PC-9 (cell line): Measurements from ENCODE around the gene PRKCI. TPM values are rescaled to one million over a fixed set of nuclear protein-coding genes. Genes with fewer than 3 reads are reported as not detected.

Experiments used
- BruUV-seq: library from RNA; stranded (reverse); fragments of 400-500 nt; replicated peaks from 2 replicates; lab custom pipeline; 2021; lab: Mats Ljungman, UMichigan
- CTCF ChIA-PET: fragments of 300-600 bp; sonication (Branson Sonifier 250); formaldehyde crosslinking; loops from one replicate; lab custom pipeline; 2022; ENCODE audit warnings: antibody characterized with exemption; lab: Charles Lee
- POLR2A ChIA-PET: fragments of 300-600 bp; sonication (Branson Sonifier 250); formaldehyde crosslinking; loops from one replicate; lab custom pipeline; 2022; ENCODE audit warnings: antibody characterized with exemption; ENCODE audit not compliant: unreplicated experiment; lab: Charles Lee
- DNase-seq, 2 experiments: peaks; one replicate each; pipeline versions ENCODE4 v3.0.0 to v3.0.0-alpha.2; 2015 to 2022; ENCODE audit warnings: mixed read lengths in 1 of 2
- H2AFZ ChIP-seq: fragments of 200-600 bp; sonication (generic); 2 replicates; pipeline ENCODE4 v1.8.1; 2017; ENCODE audit warnings: antibody characterized with exemption
- H3F3A ChIP-seq: fragments of 200-600 bp; sonication (generic); 2 replicates; pipeline ENCODE4 v1.8.1; 2017; ENCODE audit warnings: antibody characterized with exemption, mild to moderate bottlenecking, low read depth; ENCODE audit not compliant: insufficient read depth
- H3K27ac ChIP-seq: fragments of 200-600 bp; sonication (generic); 2 replicates; pipeline ENCODE4 v1.6.1; 2016; ENCODE audit warnings: mixed run types
- H3K27me3 ChIP-seq: fragments of 200-600 bp; sonication (generic); 2 replicates; pipeline ENCODE4 v1.6.1; 2016; ENCODE audit warnings: low read depth, mixed run types; ENCODE audit not compliant: insufficient read depth
- H3K36me3 ChIP-seq: fragments of 200-600 bp; sonication (generic); 2 replicates; pipeline ENCODE4 v1.6.1; 2016; ENCODE audit warnings: low read depth, mixed run types
- H3K4me1 ChIP-seq: fragments of 200-600 bp; sonication (generic); replicated peaks from 2 replicates; pipeline ENCODE4 v1.6.1; 2016; ENCODE audit warnings: mixed run types; ENCODE audit not compliant: insufficient read depth
- H3K4me2 ChIP-seq: fragments of 200-600 bp; sonication (generic); 2 replicates; pipeline ENCODE4 v1.6.1; 2017; ENCODE audit warnings: mixed run types
- H3K4me3 ChIP-seq: fragments of 200-600 bp; sonication (generic); 2 replicates; pipeline ENCODE4 v1.6.1; 2016; ENCODE audit warnings: mixed run types
- H3K79me2 ChIP-seq: fragments of 200-600 bp; sonication (generic); 2 replicates; pipeline ENCODE4 v1.6.1; 2017; ENCODE audit warnings: low read depth, mixed run types
- H3K9me2 ChIP-seq: fragments of 200-600 bp; sonication (generic); 2 replicates; pipeline ENCODE4 v1.8.1; 2017; ENCODE audit warnings: mild to moderate bottlenecking; ENCODE audit not compliant: insufficient read depth
- H3K9me3 ChIP-seq: fragments of 200-600 bp; sonication (generic); 2 replicates; pipeline ENCODE4 v1.8.1; 2016; ENCODE audit warnings: low read depth; ENCODE audit not compliant: insufficient read depth
- H4K20me1 ChIP-seq: fragments of 200-600 bp; sonication (generic); 2 replicates; pipeline ENCODE4 v1.8.1; 2017; ENCODE audit not compliant: insufficient read depth
- CTCF ChIP-seq: fragments of 200-600 bp; sonication (generic); conservative IDR thresholded peaks from 2 replicates; pipeline ENCODE4 v1.6.1; 2017; ENCODE audit warnings: mixed run types, antibody characterized with exemption, mild to moderate bottlenecking, moderate library complexity
- EZH2 ChIP-seq: fragments of 200-600 bp; sonication (generic); IDR thresholded peaks from 2 replicates; pipeline ENCODE4 v1.8.0; 2017; ENCODE audit warnings: antibody characterized with exemption, low read depth
- intact Hi-C: fragments of 100-400 bp; cut with micrococcal nuclease; formaldehyde crosslinking; loops from one replicate; pipeline ENCODE4 v1.10.0; 2022; ENCODE audit not compliant: unreplicated experiment
- total RNA-seq: library from RNA; stranded (reverse); gene quantifications from 2 replicates; pipeline ENCODE4 v1.2.3, GENCODE V29; 2021

Gene PRKCI
- total RNA-seq, 1 experiment from 2014 or later = 104 TPM

GRCh38 chr3:170228093-170228766, 6.0 kb downstream of the PRKCI start:
- peaks cover 8% of the 10 kb centered on the region for H4K20me1 ChIP-seq
- H3K4me3 ChIP-seq = no peak overlapping the region; the same call in 1 of the 2 replicates
- POLR2A ChIA-PET = no interaction called here
- H3K79me2 ChIP-seq = peaks cover 91% of the 10 kb centered on the region
- H3K27me3 ChIP-seq = no peaks in the 10 kb centered on the region
- H3K9me2 ChIP-seq = no peaks in the 10 kb centered on the region
- peak overlapping the region; percentile 62 for H3K4me2 ChIP-seq
- BruUV-seq = no TSS peak
- peaks cover 65% of the 10 kb centered on the region for H3K4me1 ChIP-seq
- no peak for TF ChIP-seq CTCF
- TF ChIP-seq EZH2 = no peak
- peaks cover 14% of the 10 kb centered on the region; the same call in 1 of the 2 replicates for H3K36me3 ChIP-seq
- peaks cover 45% of the 10 kb centered on the region for H3F3A ChIP-seq
- peak overlapping the region; percentile 67 for H3K27ac ChIP-seq
- peak; percentile 57 to 91 for DNase-seq
- no peak overlapping the region for H2AFZ ChIP-seq
- H3K9me3 ChIP-seq = no peaks in the 10 kb centered on the region
- intact Hi-C loops = loop anchor here (2.0 kb wide), 1 partner anchor 31 kb away; no protein-coding TSS in a partner anchor
- CTCF ChIA-PET = no interaction called here

- intact Hi-C loops = no loop called here
- H3K4me3 ChIP-seq = no peak overlapping the region
- H3K27me3 ChIP-seq = no peaks in the 10 kb centered on the region
- H3K36me3 ChIP-seq = peaks cover 21% of the 10 kb centered on the region
- H3K9me2 ChIP-seq = no peaks in the 10 kb centered on the region
- no peak overlapping the region for H2AFZ ChIP-seq
- ChIA-PET CTCF (no interaction called here), POLR2A (interaction anchor here (0.5 kb wide), 1 partner anchor 171 kb away, joined by 4 read pairs; no protein-coding TSS in a partner anchor)
- H3K79me2 ChIP-seq = peaks cover 81% of the 10 kb centered on the region
- H3K4me1 ChIP-seq = peaks cover 37% of the 10 kb centered on the region
- peaks cover 6% of the 10 kb centered on the region for H4K20me1 ChIP-seq
- no TSS peak for BruUV-seq
- H3F3A ChIP-seq = peaks cover 45% of the 10 kb centered on the region
- H3K9me3 ChIP-seq = no peaks in the 10 kb centered on the region
- no peak for DNase-seq
- no peak for TF ChIP-seq EZH2
- no peak for TF ChIP-seq CTCF
- no peak overlapping the region for H3K4me2 ChIP-seq
- H3K27ac ChIP-seq = no peak overlapping the region
Observed at GRCh38 chr3:170232266-170232665, 10.0 kb downstream of the PRKCI start.

- Histone ChIP-seq H3K36me3 (peaks cover 28% of the 10 kb centered on the region), H3F3A (peaks cover 33% of the 10 kb centered on the region), H2AFZ (no peak overlapping the region), H3K4me1 (peaks cover 24% of the 10 kb centered on the region), H3K27ac (peak overlapping the region; percentile 54), H3K4me2 (peak overlapping the region; percentile 46), H3K9me2 (no peaks in the 10 kb centered on the region), H3K4me3 (no peak overlapping the region), H3K79me2 (peaks cover 75% of the 10 kb centered on the region), H3K9me3 (no peaks in the 10 kb centered on the region), H4K20me1 (no peaks in the 10 kb centered on the region), H3K27me3 (no peaks in the 10 kb centered on the region)
- intact Hi-C loops = no loop called here
- CTCF ChIA-PET = interaction anchor here (0.7 kb wide), 2 partner anchors 32 to 360 kb away, joined by 3 to 5 read pairs; no protein-coding TSS in a partner anchor
- POLR2A ChIA-PET = interaction anchor here (0.5 to 1.0 kb wide), 5 partner anchors 11 to 185 kb away, joined by 3 to 14 read pairs (median 7); partner anchors contain the start of gene PRKCI
- no TSS peak for BruUV-seq
- peak; percentile 45 to 91 for DNase-seq
- TF ChIP-seq EZH2 (no peak), CTCF (no peak)
Observed at GRCh38 chr3:170233530-170233929, 11.3 kb downstream of the PRKCI start.
